K562 (cell line): ENCODE data around the gene ARID4B. TPM values are rescaled to one million over a fixed set of nuclear protein-coding genes. Genes with fewer than 3 reads are reported as not detected.

Source experiments
- ARID2 ChIP-seq: fragments of 450-650 bp; IDR thresholded peaks from 2 replicates; pipeline ENCODE4 v1.6.1; 2017; ENCODE audit warnings: antibody characterized with exemption, mild to moderate bottlenecking
- BRCA1 ChIP-seq, 2 experiments: fragments of 450-650 bp in 1 of 2; sonication (generic) in 1 of 2; formaldehyde crosslinking in 1 of 2; IDR thresholded peaks; 2 replicates each; pipeline versions ENCODE4 v1.5.0 to v1.6.1; 2017 to 2020; ENCODE audit warnings: mild to moderate bottlenecking in 1 of 2, missing genetic modification reagents in 1 of 2
- CBX1 ChIP-seq: sonication (generic); IDR thresholded peaks from 2 replicates; pipeline ENCODE4 v1.6.1; 2016; ENCODE audit warnings: antibody characterized with exemption, low read depth, mild to moderate bottlenecking
- CHD1 ChIP-seq: fragments of 200-600 bp; sonication (generic); IDR thresholded peaks from one replicate; pipeline ENCODE4 v1.6.1; 2012; ENCODE audit warnings: mild to moderate bottlenecking, moderate library complexity, low read length, inconsistent platforms
- DNMT1 ChIP-seq: fragments of 450-650 bp; IDR thresholded peaks from 2 replicates; pipeline ENCODE4 v1.6.1; 2016; ENCODE audit warnings: antibody characterized with exemption, mild to moderate bottlenecking
- EHMT2 ChIP-seq: fragments of 450-650 bp; IDR thresholded peaks from 2 replicates; pipeline ENCODE4 v1.6.1; 2018; ENCODE audit warnings: antibody characterized with exemption
- FOXJ2 ChIP-seq: fragments of 200-800 bp; sonication (Bioruptor generic); IDR thresholded peaks from 2 replicates; pipeline ENCODE4 v1.6.1; 2016; ENCODE audit warnings: missing genetic modification characterization, missing compliant biosample characterization
- FOXP1 ChIP-seq: sonication (generic); formaldehyde crosslinking; IDR thresholded peaks from 2 replicates; pipeline ENCODE4 v1.8.0; 2022; ENCODE audit warnings: mild to moderate bottlenecking, missing genetic modification reagents
- POLR2AphosphoS5 ChIP-seq: IDR thresholded peaks from 2 replicates; pipeline ENCODE4 v1.6.1; 2011; ENCODE audit warnings: mild to moderate bottlenecking, low read depth, low read length, moderate library complexity; ENCODE audit not compliant: control insufficient read depth, insufficient read depth
- RB1 ChIP-seq: fragments of 450-650 bp; IDR thresholded peaks from 2 replicates; pipeline ENCODE4 v1.6.1; 2017; ENCODE audit warnings: low read depth, mild to moderate bottlenecking
- SMARCA5 ChIP-seq: fragments of 450-650 bp; IDR thresholded peaks from 2 replicates; pipeline ENCODE4 v1.6.1; 2016
- TGIF2 ChIP-seq: sonication (generic); formaldehyde crosslinking; IDR thresholded peaks from 2 replicates; pipeline ENCODE4 v1.8.1; 2022; ENCODE audit warnings: mild to moderate bottlenecking, missing genetic modification reagents, moderate library complexity
- WHSC1 ChIP-seq: IDR thresholded peaks from one replicate; pipeline ENCODE4 v1.6.1; 2012; ENCODE audit warnings: low read length, control low read depth, inconsistent platforms
- ZNF133 ChIP-seq: fragments of 250-450 bp; sonication (Bioruptor Pico); IDR thresholded peaks from 2 replicates; pipeline ENCODE4 v1.4.0; 2020; ENCODE audit warnings: mild to moderate bottlenecking
- ZNF174 ChIP-seq: fragments of 250-450 bp; sonication (Bioruptor Pico); IDR thresholded peaks from 2 replicates; pipeline ENCODE4 v1.4.0; 2020; ENCODE audit warnings: mild to moderate bottlenecking
- polyA plus RNA-seq, 8 experiments: library from polyadenylated mRNA; depleted of rRNA in 4 of 8; stranded (reverse) in 5 of 8; unstranded in 3 of 8; fragments of >200 nt; fragmentation: Nextera tagmentation in 2 of 8; fragmentation: Illumina TruSeq in 1 of 8; extraction: Ambion mirVana in 2 of 8; extraction: Trizol in 1 of 8; gene quantifications; 2 replicates each; pipeline versions ENCODE4 v1.2.1 to v1.2.3, GENCODE V29; 2011 to 2014; ENCODE audit warnings: inconsistent platforms in 1 of 8, missing spikeins in 1 of 8
- total RNA-seq, 7 experiments: library from RNA; depleted of rRNA in 6 of 7; stranded (reverse); fragments of >200 nt in 6 of 7; fragmentation: Illumina TruSeq in 2 of 7; extraction: Trizol in 2 of 7; gene quantifications; 2 replicates each; pipeline versions ENCODE4 v1.2.1 to v1.2.3, GENCODE V29; 2011 to 2021; ENCODE audit warnings: low replicate concordance in 1 of 7
- TF ChIP-seq, protein P1 (sequence below), 2 experiments: IDR thresholded peaks; 2 replicates each; pipeline ENCODE4 v1.6.1; 2012; ENCODE audit warnings: improper control_type of control experiment in 2 of 2, low read depth in 2 of 2, low read length in 2 of 2, borderline replicate concordance in 1 of 2
- TF ChIP-seq, protein P2 (sequence below): sonication (generic); formaldehyde crosslinking; IDR thresholded peaks from 2 replicates; pipeline ENCODE4 v1.8.1; 2023; ENCODE audit warnings: mild to moderate bottlenecking, missing genetic modification reagents
- TF ChIP-seq, protein P3 (sequence below): fragments of 250-450 bp; sonication (Bioruptor Pico); IDR thresholded peaks from 2 replicates; pipeline ENCODE4 v1.4.0; 2020; ENCODE audit warnings: mild to moderate bottlenecking
- TF ChIP-seq, protein P4 (sequence below): fragments of 250-450 bp; sonication (Bioruptor Pico); IDR thresholded peaks from 2 replicates; pipeline ENCODE4 v1.8.0; 2021; ENCODE audit warnings: borderline replicate concordance, mild to moderate bottlenecking, moderate library complexity; ENCODE audit not compliant: poor library complexity, severe bottlenecking
- TF ChIP-seq, protein P5 (sequence below): fragments of 250-450 bp; sonication (Bioruptor Pico); IDR thresholded peaks from 2 replicates; pipeline ENCODE4 v1.5.1; 2021; ENCODE audit warnings: mild to moderate bottlenecking

Gene ARID4B
- total and polyA plus RNA-seq, 9 of the 15 experiments (the other 6 are each of a cell fraction or from before 2014, with no cell fraction given), result 8.4 to 38.9 (median 18.5) TPM

DNA sequence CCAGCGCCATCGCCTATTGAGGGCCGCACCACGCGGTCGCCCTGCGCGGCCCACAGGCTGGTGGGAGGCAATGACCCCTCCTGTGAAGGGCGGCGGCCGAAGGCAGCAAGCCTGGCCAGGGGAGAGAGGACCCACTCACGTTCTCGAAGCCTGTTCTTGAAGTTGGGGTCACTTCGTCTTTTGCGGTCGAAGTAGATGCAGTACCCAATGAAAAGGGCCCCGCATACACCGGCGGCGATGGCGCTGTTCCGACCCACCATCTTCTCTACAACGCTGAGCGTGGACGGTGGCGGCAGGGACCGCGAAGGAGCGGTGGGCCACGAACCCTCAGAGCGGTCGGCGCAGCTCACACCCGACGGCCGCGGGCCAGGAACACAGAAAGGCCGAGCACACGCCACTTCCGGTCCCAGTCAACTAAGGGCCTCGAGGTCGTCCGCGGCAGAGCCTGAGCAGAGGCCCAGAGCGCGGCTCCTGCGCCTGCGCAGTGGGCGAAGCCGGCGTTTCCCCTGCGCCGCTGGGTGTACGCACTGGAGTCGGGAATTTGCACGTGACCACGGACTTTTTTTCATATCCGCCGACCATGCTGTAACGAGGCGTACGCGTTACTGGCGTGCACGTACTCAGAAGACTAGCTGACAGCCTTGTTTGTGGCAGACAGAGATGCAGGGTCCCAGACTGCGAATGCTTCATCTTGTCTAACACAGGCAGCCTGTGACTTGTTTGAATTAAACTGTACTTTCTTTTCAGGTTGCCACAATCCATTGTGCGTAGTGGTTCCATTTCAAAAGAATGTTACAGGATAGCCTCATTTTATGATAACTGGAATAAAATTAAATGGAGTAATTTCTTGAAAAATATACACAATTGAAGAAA is 199.3 kb downstream of the ARID4B start, which contains the start of gene TOMM20 (continued):
- TF ChIP-seq CBX1 (peak; percentile 91), FOXP1 (peak; percentile 90), BRCA1 (IDR thresholded peaks at IDR 0.05) (no peak), BRCA1 (CRISPR knock-in tag; IDR thresholded peaks at IDR 0.05) (no peak), POLR2AphosphoS5 (peak; percentile 96), EHMT2 (no peak), ZNF133 (no peak), DNMT1 (no peak), ZNF174 (no peak), RB1 (peak; percentile 86; the same call in 1 of the 2 replicates), CHD1 (no peak), SMARCA5 (no peak), WHSC1 (no peak), TGIF2 (CRISPR knock-in tag) (no peak; the same call in 1 of the 2 replicates), ARID2 (no peak; the same call in 1 of the 2 replicates), FOXJ2 (tag) (no peak)
- TF ChIP-seq, protein P1, sequence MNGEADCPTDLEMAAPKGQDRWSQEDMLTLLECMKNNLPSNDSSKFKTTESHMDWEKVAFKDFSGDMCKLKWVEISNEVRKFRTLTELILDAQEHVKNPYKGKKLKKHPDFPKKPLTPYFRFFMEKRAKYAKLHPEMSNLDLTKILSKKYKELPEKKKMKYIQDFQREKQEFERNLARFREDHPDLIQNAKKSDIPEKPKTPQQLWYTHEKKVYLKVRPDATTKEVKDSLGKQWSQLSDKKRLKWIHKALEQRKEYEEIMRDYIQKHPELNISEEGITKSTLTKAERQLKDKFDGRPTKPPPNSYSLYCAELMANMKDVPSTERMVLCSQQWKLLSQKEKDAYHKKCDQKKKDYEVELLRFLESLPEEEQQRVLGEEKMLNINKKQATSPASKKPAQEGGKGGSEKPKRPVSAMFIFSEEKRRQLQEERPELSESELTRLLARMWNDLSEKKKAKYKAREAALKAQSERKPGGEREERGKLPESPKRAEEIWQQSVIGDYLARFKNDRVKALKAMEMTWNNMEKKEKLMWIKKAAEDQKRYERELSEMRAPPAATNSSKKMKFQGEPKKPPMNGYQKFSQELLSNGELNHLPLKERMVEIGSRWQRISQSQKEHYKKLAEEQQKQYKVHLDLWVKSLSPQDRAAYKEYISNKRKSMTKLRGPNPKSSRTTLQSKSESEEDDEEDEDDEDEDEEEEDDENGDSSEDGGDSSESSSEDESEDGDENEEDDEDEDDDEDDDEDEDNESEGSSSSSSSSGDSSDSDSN (IDR thresholded peaks at IDR 0.05; ENCODE audit: borderline replicate concordance in 1 of 2, low read depth in 2 of 2, low read length in 2 of 2), result peak; percentile 93 to 96
- TF ChIP-seq, protein P2, sequence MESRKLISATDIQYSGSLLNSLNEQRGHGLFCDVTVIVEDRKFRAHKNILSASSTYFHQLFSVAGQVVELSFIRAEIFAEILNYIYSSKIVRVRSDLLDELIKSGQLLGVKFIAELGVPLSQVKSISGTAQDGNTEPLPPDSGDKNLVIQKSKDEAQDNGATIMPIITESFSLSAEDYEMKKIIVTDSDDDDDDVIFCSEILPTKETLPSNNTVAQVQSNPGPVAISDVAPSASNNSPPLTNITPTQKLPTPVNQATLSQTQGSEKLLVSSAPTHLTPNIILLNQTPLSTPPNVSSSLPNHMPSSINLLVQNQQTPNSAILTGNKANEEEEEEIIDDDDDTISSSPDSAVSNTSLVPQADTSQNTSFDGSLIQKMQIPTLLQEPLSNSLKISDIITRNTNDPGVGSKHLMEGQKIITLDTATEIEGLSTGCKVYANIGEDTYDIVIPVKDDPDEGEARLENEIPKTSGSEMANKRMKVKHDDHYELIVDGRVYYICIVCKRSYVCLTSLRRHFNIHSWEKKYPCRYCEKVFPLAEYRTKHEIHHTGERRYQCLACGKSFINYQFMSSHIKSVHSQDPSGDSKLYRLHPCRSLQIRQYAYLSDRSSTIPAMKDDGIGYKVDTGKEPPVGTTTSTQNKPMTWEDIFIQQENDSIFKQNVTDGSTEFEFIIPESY (CRISPR knock-in tag), result peak; percentile 65
- TF ChIP-seq, protein P3, sequence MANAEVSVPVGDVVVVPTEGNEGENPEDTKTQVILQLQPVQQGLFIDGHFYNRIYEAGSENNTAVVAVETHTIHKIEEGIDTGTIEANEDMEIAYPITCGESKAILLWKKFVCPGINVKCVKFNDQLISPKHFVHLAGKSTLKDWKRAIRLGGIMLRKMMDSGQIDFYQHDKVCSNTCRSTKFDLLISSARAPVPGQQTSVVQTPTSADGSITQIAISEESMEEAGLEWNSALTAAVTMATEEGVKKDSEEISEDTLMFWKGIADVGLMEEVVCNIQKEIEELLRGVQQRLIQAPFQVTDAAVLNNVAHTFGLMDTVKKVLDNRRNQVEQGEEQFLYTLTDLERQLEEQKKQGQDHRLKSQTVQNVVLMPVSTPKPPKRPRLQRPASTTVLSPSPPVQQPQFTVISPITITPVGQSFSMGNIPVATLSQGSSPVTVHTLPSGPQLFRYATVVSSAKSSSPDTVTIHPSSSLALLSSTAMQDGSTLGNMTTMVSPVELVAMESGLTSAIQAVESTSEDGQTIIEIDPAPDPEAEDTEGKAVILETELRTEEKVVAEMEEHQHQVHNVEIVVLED (CRISPR knock-in tag), result peak; percentile 87
- TF ChIP-seq, protein P4, sequence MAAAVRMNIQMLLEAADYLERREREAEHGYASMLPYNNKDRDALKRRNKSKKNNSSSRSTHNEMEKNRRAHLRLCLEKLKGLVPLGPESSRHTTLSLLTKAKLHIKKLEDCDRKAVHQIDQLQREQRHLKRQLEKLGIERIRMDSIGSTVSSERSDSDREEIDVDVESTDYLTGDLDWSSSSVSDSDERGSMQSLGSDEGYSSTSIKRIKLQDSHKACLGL (CRISPR knock-in tag), result peak; percentile 43
- TF ChIP-seq, protein P5, sequence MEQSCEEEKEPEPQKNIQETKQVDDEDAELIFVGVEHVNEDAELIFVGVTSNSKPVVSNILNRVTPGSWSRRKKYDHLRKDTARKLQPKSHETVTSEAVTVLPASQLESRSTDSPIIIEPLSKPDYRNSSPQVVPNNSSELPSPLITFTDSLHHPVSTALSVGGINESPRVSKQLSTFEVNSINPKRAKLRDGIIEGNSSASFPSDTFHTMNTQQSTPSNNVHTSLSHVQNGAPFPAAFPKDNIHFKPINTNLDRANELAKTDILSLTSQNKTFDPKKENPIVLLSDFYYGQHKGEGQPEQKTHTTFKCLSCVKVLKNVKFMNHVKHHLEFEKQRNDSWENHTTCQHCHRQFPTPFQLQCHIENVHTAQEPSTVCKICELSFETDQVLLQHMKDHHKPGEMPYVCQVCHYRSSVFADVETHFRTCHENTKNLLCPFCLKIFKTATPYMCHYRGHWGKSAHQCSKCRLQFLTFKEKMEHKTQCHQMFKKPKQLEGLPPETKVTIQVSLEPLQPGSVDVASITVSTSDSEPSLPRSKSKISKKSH (CRISPR knock-in tag), result no peak
